Stimulated activated CD4-positive, alpha-beta T cell treated with anti-CD3 and anti-CD28 coated beads, Interleukin-12 subunit alpha, Interleukin-12 subunit beta, amount 100 ng/mL, for 48 hours (primary cell): ENCODE measurements around the gene TMPRSS11D.

ENCODE experiments used
- DNase-seq, 3 donors: peaks; one replicate each; pipeline ENCODE4 v3.0.0-alpha.2; 2020; ENCODE audit warnings: low read depth in 2 of 3, low spot score in 1 of 3

TMPRSS11D gene

DNA sequence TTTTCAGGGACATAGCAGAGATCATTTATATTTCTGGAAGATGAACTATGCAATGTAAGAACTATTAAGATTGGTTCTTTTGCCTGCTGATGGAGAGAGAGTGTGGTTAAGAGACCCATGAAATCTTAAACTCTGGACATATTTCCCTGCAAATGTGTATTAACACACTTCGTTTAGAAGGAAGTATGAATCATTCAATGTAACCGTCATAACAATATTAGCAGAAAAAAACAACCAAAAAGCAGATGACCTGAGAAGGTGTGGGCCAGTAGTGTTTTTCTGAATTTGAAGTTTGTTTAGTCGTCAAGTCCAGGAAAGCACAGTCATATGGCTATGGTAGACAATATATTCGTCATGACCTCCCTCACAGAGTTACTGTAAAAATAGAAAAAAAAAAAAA lies 2.5 kb upstream of the TMPRSS11D start:
- no peak for DNase-seq

DNA sequence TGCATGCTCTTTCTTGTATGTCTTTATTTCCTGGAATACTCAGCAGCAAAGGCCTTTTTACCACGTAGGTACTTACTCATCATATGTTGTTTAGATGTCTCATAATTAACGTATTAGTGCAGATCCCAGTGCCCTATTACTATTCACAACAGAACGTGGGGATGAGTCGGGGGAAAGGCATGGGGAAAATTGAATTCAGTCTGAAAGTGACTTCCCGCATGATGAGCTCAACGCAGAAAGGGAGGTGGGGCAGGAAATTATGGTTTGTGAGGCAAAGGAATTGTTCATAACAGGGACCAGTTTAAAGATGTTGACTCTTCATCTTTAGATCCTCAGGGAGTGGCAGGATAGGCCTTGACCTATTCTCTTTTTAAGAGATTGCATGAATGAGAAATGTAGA lies 2.0 kb upstream of the TMPRSS11D start:
- DNase-seq, result no peak

DNA sequence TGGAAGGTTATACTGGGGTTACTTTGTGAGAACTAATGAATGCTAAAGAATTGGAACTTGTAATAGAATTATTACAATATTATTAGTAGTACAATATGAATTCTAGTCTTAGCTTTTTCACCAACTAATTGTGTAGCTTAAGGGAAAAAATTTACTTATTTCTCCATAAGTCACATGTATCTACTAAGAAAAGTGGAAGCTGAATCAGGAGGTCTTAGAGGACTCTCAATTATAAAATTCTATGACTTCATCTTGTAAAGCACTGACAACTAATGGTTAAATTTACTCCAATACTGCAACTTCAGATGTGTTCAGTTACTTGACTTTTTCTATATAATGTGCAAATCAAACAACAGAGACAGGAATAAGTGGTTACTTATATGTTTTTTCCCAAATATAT lies 899 bp upstream of the TMPRSS11D start:
- DNase-seq, result no peak

DNA sequence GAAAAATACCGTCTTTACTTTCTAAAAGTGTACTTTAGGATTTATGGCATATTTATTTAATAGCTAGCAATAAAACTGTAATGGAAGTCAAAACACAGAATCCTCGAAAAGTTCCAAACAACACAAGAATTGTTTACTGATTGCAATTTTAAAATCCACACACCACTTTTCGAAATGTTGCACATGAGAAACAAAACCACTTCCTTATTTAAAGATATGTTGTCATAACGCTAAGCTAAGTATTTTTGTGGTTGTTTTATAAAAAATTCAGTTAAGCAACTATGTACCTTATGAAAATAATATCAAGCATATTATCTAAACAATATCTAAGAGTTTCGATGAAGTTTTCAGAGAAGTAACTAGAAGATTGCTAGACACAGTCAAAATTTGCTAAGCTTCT lies 344 bp downstream of the TMPRSS11D start:
- no peak for DNase-seq

DNA sequence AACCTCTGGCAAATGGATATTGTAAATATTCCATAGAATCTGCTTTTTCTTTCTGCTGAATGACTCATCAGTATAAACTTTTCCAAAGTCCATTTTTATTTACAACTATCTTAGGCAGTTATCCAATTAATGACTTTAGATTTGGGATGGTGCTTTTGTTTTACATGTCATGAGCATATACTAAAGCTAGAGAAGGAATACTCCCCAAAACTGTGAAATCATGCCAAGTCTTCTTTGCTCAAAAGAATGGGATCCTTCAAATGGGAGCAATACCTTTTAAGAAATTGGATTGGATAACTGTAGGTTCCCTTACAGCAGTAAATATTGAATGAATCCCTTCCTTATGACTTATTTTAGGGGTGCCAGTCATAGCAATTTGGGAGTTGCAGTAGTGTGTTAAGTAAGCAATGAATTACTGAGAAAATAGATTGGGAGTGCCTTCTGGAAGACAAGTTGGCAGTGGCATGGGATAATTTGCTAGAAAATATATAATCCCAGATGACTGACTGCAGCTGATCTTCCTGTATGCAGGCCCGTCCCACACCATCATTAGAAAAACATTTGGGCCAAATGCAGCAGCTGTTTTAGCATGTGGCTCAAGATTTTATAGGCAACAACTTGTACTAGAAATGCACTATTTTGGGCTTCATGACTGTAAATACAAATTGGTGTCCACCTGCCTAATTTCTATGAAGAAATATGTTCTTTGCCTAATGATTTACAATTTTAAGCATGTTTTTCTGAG lies 2.8 kb downstream of the TMPRSS11D start:
- DNase-seq, result no peak

DNA sequence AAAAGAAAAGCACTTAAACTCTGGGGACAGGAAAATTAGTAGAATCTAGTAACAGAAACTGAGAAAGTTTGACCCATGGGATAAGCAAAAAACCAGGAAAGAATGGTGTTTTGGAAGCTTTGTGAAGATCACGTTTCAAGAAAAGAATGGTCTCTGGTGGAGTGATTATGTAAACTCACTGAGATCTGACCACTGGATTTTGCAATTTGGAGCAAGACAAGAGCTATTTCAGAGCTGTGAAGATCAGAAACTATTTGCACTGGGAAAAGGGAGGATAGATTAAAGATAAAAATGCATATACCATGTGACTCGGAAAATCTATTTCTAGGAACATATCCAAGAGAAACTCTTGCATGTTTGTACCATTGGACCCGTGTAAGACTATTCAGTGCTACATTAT lies 4.3 kb downstream of the TMPRSS11D start:
- DNase-seq, result no peak

DNA sequence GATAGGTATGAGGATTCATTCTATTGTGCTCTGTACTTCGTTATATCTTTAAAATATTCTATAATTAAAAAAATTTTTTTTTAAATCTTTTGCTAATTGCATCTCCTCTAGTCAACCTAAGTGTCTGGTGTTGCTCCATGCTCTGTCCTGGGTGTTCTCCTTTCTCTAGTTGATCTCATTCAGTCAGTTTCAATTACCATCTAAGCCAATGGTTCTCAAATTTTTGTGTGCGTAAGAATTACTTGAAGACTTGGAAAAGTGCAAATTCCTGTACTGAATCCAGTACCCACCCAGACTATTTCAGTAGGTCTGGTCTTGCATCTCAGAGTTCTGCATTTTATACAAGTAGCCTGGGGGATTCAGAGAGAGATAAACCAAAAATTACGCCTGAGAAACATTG lies 6.7 kb downstream of the TMPRSS11D start:
- DNase-seq, result no peak

DNA sequence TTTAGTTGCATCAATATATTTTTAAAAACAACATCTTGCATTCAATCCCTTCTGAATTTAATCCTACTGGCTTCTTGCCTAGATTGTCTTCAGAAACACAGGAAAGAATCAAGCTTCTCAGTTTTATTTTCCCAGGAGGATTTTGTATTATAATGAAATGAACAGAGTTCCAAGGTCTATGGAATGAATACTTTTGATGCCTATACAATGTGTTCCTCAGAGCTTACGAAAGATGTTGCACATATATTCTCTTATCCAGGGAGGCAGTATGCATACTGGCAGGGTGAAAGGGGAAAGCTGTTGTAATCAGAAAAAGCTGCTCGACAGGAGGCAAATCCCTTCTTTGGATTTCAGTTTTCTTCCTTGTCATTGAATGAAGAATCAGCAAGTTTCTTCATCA lies 8.8 kb downstream of the TMPRSS11D start:
- no peak for DNase-seq

DNA sequence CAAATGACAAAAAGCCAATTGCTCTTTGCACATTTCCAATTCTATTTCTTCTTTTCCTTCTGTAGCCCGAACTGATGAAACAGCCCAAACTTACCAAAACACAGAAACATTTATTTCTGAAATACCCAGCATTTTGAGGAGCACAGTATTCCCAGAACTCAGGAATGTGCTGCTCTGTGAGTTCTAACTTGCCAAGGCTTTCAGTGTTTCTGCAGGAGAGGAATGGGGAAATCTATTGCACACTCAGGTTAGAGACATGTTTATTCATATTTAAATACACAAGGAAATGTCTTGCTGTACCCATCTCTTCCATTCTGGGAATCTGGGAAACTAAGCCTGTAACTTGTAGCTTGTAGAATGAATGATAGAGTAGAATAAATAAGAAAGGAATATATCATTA lies 10.7 kb downstream of the TMPRSS11D start:
- no peak for DNase-seq

DNA sequence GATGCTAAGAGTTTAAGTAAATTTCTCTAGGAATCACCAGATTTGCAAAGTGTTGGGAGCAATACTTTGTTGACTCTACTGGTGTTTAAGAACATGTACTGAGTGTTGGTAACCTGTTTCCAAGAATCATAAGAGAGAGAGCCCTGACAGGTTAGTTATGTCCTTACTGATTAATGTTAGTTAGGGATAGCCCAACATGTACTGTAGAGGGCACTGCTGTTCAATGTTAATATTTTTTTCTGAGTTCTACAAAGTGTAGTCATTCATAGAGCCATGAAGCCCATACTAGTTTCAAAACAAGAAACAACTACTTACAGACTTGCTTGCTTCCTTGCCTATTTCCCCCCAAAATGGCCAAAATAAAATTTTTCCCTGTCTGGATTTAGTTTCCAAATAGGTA lies 11.9 kb downstream of the TMPRSS11D start:
- no peak for DNase-seq

DNA sequence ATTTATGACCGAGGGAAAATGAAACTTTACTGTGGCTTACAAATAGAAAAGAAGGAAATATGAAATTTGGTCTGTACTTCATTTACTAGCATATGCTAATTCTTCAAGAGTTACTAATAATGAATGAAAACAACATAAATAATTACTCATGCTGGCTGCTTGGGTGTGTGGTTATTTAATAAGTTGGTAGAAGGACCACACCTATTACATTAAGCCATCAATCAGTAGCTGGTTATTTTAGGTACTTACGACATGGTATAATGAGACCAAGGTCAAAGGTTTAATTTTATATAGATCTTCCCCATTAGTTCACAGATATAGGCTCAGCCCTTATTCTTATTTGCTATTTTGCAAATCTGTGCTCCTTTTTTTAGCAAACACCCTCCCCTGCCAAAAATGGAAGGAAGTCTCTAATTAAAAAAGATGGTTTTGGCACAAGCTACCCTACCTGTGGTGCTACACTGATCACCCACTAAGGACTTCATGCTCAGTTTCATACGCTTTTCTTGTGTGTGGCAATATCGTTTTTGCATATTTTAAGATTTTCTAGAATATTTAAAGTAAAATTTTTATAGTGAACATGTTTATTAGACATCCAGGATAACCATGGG lies 14.1 kb downstream of the TMPRSS11D start:
- DNase-seq, result no peak

DNA sequence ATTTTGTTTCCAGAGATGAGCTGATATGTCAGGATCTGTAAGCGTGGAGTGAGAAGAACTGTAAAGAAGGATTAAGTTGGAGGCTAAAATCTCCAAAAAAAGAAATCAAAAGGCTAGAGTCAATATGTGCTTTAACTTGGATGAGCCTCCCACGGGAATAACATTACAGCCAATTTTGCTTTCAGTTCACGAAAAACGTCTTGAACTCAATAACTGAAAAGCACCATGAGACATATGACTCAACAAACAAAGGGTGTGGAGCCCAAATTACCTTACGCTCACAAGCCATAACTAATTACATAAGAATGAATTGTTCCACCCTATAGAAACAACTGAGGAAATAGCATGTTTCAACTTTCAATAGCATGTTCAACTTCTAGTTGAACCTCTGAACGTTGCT lies 22.3 kb downstream of the TMPRSS11D start:
- DNase-seq, result no peak

DNA sequence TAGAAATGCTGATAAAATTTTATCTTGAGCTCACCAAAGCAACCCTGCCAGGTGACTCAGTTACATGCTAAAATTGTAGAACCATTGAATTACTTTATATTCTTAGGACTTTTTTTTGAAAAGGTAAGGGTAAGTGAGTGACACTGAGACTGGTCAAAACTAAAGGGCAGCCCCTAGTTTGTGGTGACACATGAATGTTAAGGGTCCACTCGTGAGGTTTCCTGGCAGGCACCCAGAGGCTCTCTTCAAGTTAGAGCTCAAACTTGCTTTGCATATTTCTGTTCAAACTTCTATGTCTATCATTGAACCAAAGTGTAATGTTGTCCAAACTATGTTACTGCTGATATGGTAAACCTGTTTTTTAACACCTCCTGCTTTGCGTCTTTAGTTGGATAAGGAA lies 30.5 kb downstream of the TMPRSS11D start:
- DNase-seq, result no peak

DNA sequence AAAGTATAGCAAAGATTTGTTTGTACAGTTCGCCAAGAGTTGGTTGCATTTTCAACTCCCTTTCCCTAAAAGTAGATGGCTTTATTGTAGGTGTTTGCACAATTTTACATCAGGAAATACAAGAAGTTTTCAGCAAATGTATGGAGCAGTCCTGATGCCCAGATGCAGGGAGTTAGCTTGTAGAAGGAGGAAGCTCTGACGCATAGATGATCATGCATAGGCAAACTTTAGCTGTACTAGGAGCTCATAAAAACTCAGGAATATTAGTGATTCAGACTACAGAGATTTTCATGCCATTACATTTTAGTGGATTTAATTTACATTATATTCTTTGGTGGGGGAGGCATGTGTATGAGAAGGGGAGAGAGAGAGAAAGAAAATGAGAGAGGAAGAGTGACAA lies 62.9 kb downstream of the TMPRSS11D start:
- DNase-seq, result no peak

DNA sequence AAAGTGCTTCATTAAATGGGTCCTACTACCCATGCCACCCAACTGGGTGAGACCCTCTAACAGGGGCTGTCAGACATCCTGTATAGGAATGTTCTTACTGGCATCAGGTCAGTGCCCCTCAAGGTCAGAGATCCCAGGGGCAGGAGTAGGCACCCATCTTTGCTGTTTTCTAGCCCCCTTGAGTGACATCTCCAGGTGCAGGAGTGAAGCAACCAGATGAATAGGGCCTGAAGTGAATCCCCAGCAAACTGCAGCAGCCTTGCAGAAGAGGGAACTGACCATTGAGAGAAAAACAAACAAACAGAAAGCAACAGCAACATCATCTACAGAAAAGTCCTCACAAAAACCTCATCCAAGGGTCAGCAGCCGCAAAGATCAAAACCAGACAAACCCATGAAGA lies 73.8 kb downstream of the TMPRSS11D start:
- no peak for DNase-seq

DNA sequence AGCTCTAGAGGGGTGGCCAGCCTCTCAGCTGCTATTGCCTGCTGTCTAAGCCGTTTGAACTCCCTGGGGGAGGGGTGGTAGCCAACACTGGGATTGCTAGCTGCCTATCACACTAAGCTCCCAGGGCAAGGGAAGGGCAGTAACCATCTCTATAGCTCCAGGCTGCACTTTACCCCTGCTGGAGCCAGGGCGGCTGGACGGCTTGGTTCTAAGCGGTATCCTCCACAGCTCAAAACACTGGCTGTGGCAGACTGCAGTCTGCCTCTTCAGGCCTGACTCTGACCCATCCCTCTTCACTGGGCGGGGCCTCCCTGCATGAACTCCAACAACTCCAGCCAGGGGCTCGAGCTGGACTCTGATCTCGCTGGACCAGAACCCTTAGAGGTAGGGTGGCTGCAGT lies 74.3 kb downstream of the TMPRSS11D start:
- no peak for DNase-seq

DNA sequence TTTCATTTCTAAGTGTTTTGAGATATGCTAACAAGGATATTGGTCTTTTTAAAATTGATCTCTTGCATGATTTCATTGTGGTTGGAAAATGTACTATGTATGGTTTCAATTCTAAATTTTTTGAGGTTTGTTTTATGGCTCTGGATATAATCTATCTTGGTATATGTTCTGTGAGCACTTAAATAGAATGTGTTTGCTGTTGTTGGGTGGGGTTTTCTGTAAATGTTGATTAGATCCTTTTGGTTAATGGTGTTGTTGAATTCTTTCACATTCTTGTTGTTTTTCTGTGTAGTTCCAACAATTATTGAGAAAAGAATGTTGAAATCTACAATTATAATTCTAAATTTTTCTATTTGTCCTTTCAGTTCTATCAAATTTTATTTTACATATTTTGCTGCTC lies 87.0 kb downstream of the TMPRSS11D start:
- DNase-seq, result no peak

DNA sequence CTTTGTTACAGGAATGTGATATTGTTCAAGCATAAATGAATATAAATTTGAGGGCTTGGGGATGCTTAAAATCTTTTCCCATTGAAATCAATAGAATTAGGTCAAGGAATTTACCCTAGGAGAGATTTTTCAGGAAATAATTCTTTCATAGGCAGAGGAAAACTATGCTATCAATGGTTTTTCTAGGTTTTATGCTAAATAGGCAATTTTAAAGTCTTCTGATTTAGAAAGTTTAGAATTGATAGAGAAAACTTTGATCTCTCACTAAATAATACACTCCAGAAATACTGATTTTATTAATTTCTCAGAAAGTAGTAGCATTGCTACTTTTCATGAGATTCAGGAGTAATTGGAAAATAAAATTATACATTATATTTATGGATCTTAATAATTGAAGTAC lies 93.1 kb downstream of the TMPRSS11D start:
- no peak for DNase-seq

DNA sequence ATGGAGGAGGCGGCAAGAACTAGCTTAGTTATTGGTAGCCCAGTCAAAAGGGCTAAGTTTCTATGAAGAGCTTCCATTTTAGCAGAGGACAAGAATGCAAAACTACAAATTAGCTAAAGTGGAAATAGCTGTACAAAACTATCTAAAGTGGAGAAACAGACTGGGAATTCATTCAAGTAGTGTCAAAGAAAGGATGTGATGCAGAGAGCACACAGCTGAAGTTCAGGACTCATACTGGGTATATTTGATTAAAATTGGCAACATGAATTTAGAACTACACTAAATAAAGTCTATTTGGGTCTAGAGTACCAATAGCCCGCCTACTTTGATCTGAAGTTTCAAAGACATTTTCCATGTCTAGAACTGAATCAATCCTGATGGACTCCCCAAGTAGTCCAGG lies 96.5 kb downstream of the TMPRSS11D start:
- DNase-seq, result no peak

DNA sequence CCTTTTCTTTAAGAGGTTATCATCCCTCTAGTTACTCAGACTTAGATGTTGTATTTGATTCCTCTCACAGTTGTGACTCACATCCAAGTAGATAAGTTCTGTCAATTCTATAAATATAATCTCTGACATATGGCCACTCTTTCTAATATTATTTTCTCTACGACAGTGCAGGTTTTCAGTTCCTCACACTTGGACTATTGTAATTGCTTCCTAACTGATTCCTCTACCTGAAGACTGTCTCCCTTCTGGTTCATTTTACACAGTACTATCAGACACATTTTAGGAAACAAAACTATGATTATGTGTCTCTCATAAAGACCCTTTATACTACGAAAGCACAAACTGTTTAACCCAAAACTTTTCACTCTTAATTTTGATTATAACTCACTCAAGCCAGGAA lies 98.3 kb downstream of the TMPRSS11D start:
- no peak for DNase-seq

DNA sequence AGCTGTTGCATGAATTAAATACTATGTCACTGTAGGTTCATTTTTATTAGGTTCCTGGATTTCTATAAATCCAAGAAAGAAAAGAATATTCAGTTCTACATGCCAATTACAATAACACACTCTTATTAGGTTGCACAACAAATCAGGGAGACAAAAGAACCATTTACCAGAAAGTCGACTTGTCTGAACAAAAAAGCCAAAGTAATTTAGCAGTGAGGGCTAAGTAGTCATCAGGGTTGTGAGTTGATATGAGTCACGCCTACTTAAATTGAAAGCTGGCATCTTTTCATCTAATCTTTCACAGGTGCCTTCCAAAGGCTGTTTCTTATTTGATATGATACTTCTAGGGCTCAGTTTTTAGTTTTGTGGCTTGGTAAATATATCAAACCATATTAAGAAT lies 104.2 kb downstream of the TMPRSS11D start:
- no peak for DNase-seq

DNA sequence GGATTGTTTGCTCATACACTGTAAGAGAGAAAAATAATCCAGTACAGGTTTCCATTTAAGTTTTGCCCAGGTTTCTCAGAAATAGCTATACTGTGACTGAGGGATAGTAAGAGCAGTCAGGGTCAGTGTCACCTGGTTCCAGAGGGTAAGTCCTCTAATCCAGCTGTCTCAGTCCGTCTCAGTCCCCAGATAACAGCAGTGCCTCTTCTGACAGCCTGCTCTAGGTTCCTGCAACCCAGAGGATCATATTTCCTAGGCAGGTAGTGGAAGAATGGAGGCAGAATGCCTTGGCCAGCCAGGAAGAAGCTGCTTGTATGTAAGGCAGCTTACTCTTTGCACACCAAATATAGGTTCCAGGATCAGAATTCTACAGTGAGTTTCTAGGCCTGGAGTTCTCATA lies 107.1 kb downstream of the TMPRSS11D start:
- no peak for DNase-seq
